T-helper 2 cell (primary cell): ENCODE measurements around the gene IDH3A.
"Not testable (repeated sequence)": the region's sequence is repeated elsewhere in the genome, so short reads cannot be mapped to it uniquely, and the experiment has no call there.

Source experiments
- DNase-seq, 5 experiments: peaks; one replicate each; pipeline versions ENCODE4 v3.0.0 to v3.0.0-alpha.2; 2012 to 2022

IDH3A gene

DNA sequence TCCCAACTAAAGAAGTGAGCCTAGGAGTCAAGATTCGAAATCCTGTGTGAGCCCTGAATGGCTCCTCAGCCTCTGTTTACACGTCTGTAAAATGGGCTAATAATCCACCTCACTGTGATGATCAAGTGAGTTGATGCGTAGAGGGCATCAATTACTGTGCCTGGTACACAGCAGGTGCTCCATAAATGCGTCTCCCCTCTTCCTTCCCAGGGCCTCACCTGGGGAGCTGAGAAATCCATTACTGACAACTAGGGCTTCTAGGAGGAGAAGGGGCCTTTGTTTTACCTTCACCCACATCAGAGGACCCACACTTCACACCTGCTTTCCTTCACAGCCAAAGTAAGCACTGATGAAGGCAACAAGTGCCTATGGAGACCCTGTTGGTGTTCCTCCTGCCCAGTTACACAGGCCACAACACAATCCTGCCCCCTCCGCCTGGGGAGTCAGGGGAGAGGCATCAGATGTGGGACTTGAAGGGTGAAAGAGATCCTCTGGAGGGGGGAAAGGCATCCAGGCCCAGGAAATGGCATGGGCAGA is 19.3 kb upstream of the IDH3A start:
- DNase-seq, result no peak

DNA sequence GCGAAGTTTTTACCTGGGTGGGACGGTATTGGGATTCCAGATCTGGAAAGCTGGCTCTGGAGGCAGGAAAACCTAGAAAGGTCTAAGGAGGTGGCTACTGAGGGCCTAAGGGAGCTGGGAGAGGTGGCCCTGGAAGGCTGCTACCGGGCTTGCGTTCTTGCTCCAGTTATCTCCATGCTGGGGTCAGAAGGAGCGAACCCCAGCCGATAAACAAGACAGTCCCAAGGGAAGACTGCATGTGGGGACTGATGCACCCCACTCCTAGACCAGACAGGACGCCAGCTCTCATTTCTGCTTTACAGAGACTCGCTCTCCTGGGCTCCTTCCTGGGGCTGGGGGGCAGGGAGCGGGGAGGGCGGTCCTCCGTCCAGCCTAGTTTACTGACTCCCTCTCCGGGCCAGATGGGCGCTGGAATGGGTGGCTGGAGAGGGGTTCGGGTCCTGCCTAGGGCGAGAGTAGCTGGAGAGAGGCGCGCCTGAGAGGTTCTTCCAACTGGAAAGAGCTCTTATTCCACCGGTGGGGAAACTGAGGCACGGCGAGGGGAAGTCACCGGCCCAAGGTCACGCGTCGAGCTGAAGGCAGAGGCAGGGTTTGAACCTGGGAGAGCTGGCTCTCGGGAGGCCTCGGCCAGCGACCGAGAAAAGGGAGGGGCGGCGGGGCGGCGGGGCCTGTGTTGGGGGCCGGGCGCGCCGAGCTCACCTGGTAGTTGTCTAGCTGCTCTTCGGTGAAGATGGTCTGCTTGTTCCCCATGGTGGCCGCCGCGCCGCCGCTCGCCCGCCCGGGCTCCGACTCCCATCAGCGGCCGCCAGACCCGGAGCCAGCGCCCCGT is 18.5 kb upstream of the IDH3A start:
- DNase-seq, result peak in 1 of 5 experiments; percentile 20

DNA sequence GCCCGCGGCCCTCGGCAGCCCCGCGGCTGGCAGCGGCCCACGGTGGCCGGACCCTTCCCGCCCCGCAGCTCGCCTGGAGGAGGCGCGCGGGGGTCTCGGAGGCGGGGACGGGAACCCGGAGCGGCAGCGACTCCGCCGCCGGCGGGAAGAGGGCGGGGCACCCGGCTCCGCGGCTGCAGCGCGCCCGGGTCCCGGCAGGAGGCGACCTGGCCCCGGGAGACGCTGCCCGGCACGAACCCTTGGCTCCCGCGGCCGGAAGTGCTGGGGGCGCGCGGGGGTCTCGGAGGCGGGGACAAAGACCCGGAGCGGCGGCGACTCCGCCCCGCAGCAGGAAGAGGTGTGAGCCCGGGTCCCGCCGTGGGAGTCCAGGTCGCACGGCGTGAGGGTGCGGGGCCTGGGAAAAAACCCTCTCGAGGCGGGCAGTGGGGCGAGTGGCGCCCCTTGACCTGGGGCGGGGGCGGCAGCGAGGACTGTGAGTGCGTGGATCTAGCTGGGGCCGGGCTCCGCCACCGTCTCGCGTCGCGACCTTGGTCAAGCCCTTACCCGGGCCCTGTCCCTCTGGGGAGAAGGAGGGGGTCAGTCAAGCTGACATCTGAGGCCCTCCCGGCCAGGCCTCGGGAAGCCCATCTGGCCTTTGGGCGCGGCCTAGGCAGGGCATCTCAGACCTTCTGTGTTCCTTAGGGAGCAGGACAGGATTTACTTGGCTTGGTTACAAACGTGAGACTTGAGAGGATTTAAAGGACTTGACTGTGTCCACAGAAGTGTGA is 17.7 kb upstream of the IDH3A start, which contains the start of gene CIB2:
CIB2 (minus strand) TSS at position 151 of the 767 bp plus-strand sequence. CDS start 230 bp downstream, outside the sequence.
- peak; percentile 53 to 79 (median 65) for DNase-seq

DNA sequence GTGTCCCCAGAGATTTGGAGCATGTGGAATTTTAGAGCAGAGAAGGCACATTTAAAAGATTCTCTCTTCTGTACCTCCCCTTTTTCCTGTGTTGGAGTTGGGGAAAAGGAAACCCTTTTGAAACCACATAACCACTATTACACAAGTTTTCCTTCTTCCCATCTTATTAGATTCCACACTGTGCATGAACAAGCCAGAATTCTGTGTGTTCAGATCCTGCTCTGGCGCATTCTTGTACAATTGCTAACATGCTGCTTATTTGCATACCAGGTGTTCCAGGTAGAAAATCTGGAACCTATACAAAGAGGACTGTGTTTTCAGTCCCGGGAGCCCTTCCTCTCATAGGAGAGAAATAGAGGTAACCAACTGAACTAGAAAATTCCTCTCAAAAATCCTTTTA is 15.4 kb upstream of the IDH3A start:
- no peak for DNase-seq

DNA sequence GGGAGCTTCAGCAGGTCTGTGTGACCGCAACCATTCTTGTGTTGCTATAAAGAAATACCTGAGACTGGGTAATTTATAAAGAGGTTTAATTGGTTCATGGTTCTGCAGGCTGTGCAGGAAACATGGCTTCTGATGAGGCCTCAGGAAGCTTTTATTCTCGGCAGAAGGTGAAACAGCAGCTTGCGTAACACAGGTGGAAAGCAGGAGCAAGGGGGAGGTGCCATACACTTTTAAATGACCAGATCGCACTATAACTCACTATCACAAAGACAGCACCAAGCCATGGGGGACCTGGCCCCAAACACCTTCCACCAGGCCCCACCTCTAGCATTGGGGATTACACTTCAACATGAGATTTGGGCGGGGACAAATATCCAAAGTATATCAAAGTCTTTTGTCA is 9.6 kb upstream of the IDH3A start:
- no peak for DNase-seq

DNA sequence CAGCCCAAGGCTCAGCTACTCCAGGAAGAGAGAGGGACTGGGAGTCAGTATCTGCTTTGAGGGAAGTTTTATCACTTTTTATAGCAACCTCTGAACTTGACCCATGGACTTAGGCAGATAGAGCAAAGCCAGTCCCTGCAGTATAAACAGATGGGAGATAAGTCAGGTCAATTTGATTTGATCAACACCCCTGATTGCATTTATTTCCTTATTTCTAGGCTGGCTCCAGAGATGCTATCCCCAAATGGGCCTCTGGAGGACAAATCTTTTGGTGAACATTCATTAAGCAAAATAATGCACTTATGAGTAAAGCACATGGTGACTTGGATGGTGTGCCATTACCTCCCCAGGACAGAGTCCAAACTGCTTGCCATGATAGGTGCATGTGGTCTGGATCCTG is 8.9 kb upstream of the IDH3A start:
- no peak for DNase-seq

DNA sequence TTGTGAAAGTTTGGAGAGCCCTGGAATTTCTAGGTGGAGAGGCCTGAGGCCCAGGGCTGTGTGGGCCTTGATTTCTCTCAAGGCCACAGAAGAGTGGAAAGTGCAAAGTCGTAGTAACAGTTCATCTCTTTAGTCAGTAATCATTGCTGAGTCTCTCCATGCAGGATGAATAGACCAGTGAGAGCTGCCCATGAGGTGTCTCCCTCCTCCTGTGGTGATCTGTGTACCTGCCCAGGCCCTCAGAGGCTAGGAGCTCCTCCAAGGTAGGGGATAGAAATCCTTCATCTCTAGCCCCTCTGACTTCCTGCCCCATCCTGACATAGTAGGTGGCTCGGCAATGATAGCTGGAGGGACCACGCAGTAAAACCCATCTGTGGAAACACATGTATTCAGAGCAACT is 6.8 kb upstream of the IDH3A start:
- no peak for DNase-seq

DNA sequence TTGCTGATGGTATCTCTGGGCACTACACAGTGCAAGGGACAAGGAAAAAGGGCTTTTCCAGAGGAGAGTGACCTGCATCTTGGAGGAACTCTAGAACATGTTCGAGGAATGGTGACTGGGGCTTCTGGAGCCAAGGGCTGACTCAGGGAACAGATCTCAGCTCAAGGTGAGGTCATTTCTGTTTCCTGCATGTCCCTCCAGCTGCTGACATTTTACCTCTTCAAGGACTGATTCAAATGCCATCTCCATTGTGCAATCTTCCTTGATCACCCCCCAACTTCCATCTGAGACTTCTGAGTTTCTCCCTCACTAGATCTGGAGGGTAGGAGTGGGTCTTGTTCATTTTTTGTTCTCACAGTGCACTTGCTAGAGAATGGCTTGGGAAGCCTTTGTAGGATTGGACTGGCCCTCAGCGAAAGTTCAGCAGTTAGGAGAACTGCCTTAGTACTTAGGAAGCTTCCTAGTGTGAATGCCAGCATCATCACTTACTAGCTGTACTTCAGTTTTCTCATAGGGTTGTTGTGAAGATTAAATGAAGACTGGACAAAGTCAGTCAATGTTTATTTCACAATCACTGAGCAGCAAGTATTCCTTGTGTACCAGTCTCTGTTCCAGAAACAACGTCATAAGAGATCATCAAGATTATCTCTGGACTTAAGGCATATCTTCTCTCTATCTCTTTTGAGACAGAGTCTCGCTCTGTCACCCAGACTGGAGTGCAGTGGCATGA is 2.6 kb upstream of the IDH3A start:
- no peak for DNase-seq

DNA sequence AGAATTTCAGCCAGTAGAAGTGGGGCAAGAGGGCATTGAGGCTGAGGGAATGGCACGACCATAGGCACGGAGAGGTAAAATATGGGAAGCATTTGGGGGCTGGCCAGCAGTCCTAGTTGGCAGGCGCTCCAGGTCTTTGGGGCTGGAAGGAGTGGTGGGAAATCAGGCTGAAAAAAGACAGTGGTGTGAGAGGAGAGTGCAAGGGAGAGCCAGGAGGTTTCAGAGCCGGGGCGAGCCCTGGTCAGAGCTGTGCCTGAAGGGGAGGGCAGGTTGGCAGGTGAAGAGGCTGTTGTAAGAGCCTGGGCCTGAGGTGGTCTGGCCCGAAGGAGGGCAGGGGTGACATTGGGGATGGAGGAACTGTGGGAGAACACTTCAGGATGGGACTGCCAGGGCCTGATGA is 1.6 kb upstream of the IDH3A start:
- DNase-seq, result no peak

DNA sequence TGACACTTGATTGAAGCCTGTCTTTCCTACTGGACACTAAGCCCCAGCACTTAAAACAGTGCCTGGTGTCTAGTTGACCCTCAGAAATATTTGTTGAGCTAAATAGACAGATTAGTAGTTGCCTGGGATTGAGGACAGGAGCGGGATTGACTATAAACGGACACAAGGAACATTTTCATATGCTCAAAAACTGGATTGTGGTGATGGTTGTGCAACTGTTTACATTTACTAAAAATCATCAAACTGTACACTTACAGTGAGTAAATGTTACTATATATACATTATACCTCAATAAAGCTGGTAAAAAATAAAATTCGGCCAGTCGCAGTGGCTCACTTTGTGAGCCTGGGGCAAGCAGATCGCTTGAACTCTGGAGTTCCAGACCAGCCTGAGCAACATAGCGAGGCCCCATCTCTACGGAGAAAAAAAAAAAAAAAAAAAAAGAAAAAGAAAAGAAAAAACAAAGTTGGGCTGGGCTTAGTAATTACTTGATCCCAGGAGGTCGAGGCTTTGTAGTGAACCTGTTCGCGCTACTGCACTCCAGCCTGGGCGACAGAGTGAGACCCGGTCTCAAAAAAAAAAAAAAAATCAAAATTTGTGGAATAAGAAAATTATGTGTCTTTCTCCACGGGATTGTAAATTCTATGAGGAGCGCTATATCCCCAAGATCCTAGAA is 632 bp upstream of the IDH3A start:
- no peak for DNase-seq

DNA sequence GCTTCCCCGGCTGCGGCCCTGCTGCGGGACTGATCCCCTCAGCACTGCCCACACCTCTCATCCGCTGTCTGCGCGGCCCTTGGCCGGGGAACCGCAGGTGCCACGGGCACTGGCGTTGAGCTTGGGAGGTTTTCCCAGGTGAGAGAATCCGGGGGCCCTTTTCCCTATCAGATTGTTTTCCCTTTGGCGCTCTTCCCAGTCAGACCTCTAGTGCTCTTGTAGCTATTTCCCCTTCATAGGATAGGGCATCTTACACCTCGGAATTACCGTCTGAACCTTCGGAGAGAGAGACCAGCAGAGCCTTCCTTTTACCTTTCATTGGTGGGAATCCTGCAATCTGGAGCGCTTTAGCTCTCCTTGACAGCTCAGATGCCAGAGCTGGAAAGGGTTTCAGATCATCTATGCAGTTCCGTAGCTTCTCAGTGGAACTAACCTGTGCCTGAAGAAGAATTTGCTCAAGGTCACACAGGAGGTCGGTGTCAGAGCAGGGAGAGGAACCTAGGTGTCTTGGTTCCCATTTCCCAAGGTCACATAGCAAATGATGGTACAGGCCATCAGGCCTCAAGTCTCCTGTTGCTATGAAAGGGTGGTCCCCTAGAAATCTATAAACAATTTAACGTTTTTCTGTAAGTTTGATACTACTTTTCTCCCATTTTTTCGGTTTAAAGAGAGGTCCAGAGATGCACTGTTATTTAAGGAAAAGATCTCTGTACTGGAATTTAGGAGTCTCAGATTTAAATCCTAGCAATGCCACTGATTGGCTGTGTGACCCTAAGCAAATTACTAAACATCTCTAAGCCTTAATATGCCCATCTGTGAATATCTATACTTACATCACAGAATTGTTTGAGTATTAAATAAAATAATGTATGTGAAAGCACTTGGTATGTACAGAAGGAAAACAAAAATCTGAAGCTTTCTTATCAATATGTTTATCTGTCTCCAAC is 916 bp downstream of the IDH3A start:
- no peak for DNase-seq

DNA sequence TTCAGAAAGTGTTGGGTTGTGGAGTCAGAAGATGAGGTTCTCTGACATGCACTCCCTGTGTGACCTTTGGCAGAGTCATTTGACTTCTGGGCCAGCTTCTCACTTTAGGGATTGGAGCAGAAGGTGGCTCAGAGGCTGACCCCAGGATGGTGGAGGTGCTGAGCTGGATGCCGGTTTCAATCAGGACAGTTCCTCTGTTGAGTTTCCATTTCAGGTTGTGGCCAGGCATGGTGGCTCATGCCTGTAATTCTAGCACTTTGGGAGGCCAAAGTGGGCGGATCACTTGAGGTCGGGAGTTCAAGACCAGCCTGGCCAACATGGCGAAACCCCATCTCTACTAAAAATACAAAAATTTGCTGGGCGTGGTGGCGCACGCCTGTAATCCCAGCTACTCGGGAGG is 1.9 kb downstream of the IDH3A start:
- not testable (repeated sequence) for DNase-seq

DNA sequence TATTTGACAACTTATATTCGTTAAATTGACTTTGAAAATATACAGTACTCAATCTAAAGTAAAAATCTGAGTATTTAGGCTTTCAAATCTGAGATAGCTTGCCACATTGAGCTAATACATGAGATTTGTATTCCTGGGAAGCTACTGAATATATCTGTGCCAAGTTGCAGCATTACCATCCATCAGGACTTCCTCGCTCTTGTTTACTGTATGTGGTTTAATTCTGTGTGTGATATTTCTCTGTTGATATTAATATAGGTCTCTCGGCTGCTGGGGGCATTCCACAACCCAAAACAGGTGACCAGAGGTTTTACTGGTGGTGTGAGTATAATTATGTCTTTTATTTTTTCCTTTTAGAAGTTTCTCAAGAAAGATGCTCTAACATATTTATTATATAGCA is 5.8 kb downstream of the IDH3A start:
- DNase-seq, result no peak

DNA sequence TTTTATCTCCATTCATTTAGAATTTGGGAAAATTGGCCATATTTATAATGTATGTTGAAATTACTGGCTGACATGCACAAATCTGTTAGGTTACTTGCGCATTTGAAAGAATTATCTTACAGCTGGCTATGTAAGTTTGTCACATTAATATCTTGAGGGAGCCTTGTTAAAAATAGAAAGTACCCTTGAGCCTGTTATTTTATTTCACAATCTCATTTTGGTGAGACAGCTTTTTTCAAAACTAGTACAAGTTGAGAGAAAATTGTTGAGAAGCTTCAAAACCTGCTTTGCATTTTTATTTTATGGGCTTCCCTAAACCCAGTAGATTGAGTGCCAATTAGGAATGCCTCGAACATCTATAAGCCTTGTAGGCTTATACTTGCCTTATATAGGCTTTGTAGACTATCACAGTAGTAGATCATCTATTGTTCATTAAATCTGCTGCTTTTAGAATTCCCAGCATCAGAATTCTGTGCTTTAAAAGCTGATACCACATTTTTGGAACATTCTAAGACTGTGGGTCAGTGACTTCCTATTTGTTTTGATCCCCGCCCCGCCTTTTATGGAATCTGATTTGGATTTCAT is 6.3 kb downstream of the IDH3A start:
- DNase-seq, result no peak

DNA sequence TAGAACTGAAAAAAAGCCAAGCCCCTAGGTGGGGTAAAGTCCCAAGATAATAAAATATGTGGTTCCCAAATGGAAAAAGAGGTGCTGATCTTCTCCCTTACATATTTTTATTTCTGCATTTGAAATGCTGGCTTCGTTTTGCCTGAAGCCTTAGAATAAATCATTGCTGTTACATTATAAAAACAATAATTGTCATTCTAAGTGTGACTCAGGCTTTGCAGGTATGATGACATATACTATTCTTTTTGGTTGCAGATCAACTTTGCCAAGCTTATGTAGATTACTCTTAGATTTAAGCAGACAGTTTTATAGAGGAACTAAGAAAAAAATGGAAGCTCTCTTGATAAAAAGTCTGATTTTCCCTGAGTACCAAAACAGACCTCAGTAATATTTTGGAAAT is 7.5 kb downstream of the IDH3A start:
- no peak for DNase-seq

DNA sequence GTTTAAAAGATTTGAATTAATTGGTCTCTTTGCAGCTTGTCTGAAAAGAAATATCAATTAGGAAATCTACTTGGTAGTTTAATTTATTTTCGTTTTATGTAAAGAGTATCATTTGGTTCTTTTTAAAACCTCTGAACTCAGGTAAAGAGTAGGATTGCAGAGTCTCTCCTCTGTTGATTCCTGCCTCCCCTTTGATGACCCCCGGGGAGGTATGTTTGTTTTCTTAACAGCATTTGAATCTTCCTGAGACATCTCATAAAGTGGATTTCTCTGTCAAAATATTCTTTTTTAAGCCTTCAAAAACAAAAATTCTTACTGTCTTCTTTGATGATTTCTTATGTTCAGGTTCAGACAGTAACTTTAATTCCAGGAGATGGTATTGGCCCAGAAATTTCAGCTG is 8.0 kb downstream of the IDH3A start:
- no peak for DNase-seq

DNA sequence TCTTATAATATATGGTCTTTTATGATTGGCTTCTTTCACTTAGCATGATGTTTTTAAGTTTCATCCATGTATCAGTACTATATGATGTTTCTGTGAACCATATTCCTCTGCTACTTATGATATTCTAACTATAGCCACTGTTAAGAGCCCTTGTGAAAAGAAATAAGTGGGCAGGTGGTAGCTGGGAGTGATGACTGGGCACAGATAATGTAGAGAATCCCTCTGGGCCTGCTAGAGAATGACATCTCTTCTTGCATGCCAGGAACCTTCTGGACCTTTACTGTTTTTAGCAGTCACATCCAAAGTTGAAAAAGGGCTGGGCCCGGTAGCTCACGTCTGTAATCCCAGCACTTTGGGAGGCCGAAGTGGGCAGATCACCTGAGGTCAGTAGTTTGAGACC is 10.2 kb downstream of the IDH3A start:
- DNase-seq, result no peak

DNA sequence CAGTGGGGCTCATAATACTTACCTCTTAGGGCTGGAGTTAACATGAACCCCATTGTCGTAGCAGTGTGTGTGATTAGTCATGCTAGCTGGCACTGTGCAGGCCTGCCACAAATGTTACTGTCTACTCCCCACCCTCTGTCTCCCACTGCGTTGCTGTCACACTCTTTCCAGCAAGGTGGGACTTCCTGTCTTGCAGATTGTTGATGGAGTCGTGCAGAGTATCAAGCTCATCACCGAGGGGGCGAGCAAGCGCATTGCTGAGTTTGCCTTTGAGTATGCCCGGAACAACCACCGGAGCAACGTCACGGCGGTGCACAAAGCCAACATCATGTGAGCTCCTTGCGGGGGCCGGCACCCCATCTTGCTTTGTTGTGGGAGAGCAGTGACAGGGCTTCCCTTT is 12.9 kb downstream of the IDH3A start:
- peak in 2 of 5 experiments; percentile 24 to 54 for DNase-seq

DNA sequence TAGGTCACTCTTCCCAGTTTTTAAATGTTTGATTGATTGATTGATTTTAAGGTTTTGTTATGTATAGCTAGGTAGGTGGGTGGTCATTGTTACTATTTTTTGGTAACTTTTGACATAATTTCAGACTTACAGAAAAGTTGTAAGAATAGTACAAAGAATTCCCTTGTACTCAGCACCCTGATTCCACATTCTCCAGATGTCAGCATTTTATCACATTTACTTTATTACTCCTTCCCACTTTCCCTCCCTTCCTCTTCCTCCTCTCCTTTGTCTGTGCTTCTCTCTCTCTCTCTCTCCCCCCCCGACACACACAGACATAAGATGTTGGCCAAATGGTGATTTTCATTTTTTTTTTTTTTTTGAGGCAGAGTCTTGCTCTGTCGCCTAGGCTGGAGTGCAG is 14.8 kb downstream of the IDH3A start:
- no peak for DNase-seq

DNA sequence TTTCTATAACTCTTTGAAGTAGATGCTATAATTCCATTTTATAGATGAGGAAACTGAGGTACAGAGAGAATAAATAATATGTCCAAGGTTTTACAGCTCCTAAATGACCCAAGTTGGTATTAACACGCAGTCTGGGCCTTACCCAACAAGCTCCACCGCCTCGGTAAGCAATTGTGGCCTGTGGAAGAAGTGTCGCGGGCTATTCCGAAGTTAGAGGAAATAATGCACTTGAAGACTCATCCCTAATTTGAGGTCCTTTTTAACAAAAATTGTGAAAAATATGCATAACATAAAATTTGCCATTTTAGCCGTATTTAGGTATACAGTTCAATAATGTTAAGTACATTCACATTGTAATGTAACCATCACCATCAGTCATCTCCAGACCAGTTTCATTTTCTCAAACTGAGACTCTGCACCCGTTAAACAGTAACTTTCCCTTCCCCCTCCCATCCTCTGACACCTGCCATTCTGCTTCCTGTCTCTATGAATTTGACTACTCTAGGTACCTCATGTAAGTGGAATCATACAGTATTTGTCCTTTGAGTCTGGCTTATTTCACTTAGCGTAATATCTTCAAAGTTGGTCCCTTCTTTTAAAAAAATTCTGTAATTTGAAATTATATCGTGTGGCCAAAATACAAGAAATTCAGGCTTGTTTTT is 18.2 kb downstream of the IDH3A start:
- DNase-seq, result peak in 1 of 5 experiments; percentile 91
